Adrenal gland (tissue), 12 donors: ENCODE results near the gene GRIK5. TPM values are rescaled to one million over a fixed set of nuclear protein-coding genes. Genes with fewer than 3 reads are reported as not detected.
A peak's percentile ranks its signal among the peaks of the same experiment; 100 is the strongest.

Source experiments
- DNase-seq, 7 donors: peaks; one replicate each; pipeline ENCODE4 v3.0.0-alpha.2; 2019 to 2020
- H3K27ac ChIP-seq, 5 donors: fragments of 200-600 bp; sonication (generic) in 4 of 5; 1 replicate in 3 of 5; 2 replicates in 2 of 5; pipeline versions ENCODE4 v1.5.1 to v1.8.0; 2016 to 2020; ENCODE audit warnings: mild to moderate bottlenecking in 1 of 5
- H3K27me3 ChIP-seq: fragments of 200-600 bp; 2 replicates; pipeline ENCODE4 v1.8.0; 2021
- H3K36me3 ChIP-seq, 2 donors: fragments of 200-600 bp; replicated peaks in 1 of 2; 1 replicate in 1 of 2; 2 replicates in 1 of 2; pipeline versions ENCODE4 v1.5.1 to v1.8.0; 2018 to 2022
- H3K4me1 ChIP-seq, 2 donors: fragments of 200-600 bp; replicated peaks in 1 of 2; 1 replicate in 1 of 2; 2 replicates in 1 of 2; pipeline versions ENCODE4 v1.5.1 to v1.8.0; 2018 to 2021
- H3K4me3 ChIP-seq, 4 donors: fragments of 200-600 bp; sonication (generic) in 3 of 4; one replicate each; pipeline ENCODE4 v1.5.1; 2016 to 2018
- H3K9me3 ChIP-seq, 3 donors: fragments of 200-600 bp; sonication (generic) in 1 of 3; replicated peaks in 1 of 3; 1 replicate in 2 of 3; 2 replicates in 1 of 3; pipeline versions ENCODE4 v1.5.1 to v1.8.0; 2016 to 2021
- CTCF ChIP-seq, 6 experiments: fragments of 450-650 bp in 4 of 6; fragments of 200-600 bp in 2 of 6; sonication (generic) in 1 of 6; IDR thresholded peaks; 1 replicate in 5 of 6; 2 replicates in 1 of 6; pipeline versions ENCODE4 v1.5.1 to v1.8.0; 2016 to 2021; ENCODE audit warnings: antibody characterized with exemption in 6 of 6, mild to moderate bottlenecking in 2 of 6, moderate library complexity in 1 of 6
- POLR2A ChIP-seq, 2 donors: fragments of 450-650 bp; IDR thresholded peaks; one replicate each; pipeline ENCODE4 v1.6.1; 2017; ENCODE audit warnings: antibody characterized with exemption in 2 of 2, mild to moderate bottlenecking in 2 of 2, moderate library complexity in 1 of 2
- WGBS, 4 donors: extraction: QIAGEN DNeasy Blood & Tissue Kit in 2 of 4; methylation state at CpG; one replicate each; pipeline versions ENCODE4 v1.1.5 to v1.1.7; 2013 to 2017; 5-methylcytosine and 5-hydroxymethylcytosine counted together
- intact Hi-C, 2 donors: fragments of 100-400 bp; cut with DNase I; formaldehyde crosslinking; loops; one replicate each; pipeline versions ENCODE4 v1.14.1 to v1.15.0; 2022 to 2023
- polyA plus RNA-seq, 3 donors: library from polyadenylated mRNA; stranded (reverse); fragments of 200-250 nt in 2 of 3; fragments of 350-450 nt in 1 of 3; fragmentation: Illumina TruSeq in 1 of 3; extraction: RNeasy Lipid Tissue Mini Kit (QIAGEN cat#74804) in 1 of 3; gene quantifications; one replicate each; pipeline ENCODE4 v1.2.3, GENCODE V29; 2013 to 2014
- total RNA-seq, 9 donors: library from RNA; depleted of rRNA in 4 of 9; stranded (reverse); fragments of >200 nt in 4 of 9; fragments of 120-200 nt in 1 of 9; fragmentation: NEBNext Ultra II Directional in 1 of 9; extraction: Animal tissue kit (Norgen Biotek cat#: 25700) in 1 of 9; gene quantifications; one replicate each; pipeline versions ENCODE4 v1.1.0 to v1.2.4, GENCODE V29; 2013 to 2023
- donor health status: healthy with polysubstance abuse.
- donor health status: Bipolar disorder and iron deficiency.
- donor health status: DM: yes; HTN: yes; CAD: no.
- donor health status: DM: no; HTN: no; CAD: no.
- donor health status: DM: no; HTN: no; CAD: no.
- donor health status: DM: yes; HTN: yes; CAD: no.

Gene GRIK5
- total and polyA plus RNA-seq, 12 donors: 0.24 to 11.9 (median 2.3) TPM; not detected in 1

GRCh38 chr19:42053037-42053935 is 16.7 kb downstream of the GRIK5 start:
- H3K4me3 ChIP-seq: no peak overlapping the region
- no peaks in the 10 kb centered on the region for H3K36me3 ChIP-seq
- H3K27ac ChIP-seq: no peak overlapping the region
- no peaks in the 10 kb centered on the region for H3K9me3 ChIP-seq
- intact Hi-C loops: no loop called here
- H3K4me1 ChIP-seq: peaks cover 0 to 5% of the 10 kb centered on the region in 2 donors
- no peaks in the 10 kb centered on the region for H3K27me3 ChIP-seq
- DNase-seq: no peak
- TF ChIP-seq POLR2A (IDR thresholded peaks at IDR 0.05) (no peak), CTCF (IDR thresholded peaks at IDR 0.05) (no peak)
- WGBS, 4 donors: 85 to 97% (median 90%) methylated on average over 6 to 17 of the region's 17 CpGs

- peak in 1 of 7 donors; percentile 68 for DNase-seq
- H3K4me1 ChIP-seq: peaks cover 0 to 5% of the 10 kb centered on the region in 2 donors
- no peak for TF ChIP-seq CTCF (IDR thresholded peaks at IDR 0.05)
- TF ChIP-seq POLR2A (IDR thresholded peaks at IDR 0.05): no peak
- H3K27me3 ChIP-seq: no peaks in the 10 kb centered on the region
- intact Hi-C loops: no loop called here
- 62 to 77% (median 70%) methylated on average over 3 to 10 of the region's 10 CpGs for WGBS, 4 donors
- H3K36me3 ChIP-seq: no peaks in the 10 kb centered on the region
- no peak overlapping the region for H3K27ac ChIP-seq
- no peak overlapping the region for H3K4me3 ChIP-seq
- no peaks in the 10 kb centered on the region for H3K9me3 ChIP-seq
Observed at GRCh38 chr19:42052241-42052863, 17.7 kb downstream of the GRIK5 start.

- no peaks in the 10 kb centered on the region for H3K9me3 ChIP-seq
- intact Hi-C loops: no loop called here
- H3K27ac ChIP-seq: no peak overlapping the region
- no peaks in the 10 kb centered on the region for H3K27me3 ChIP-seq
- H3K4me1 ChIP-seq: peaks cover 0 to 5% of the 10 kb centered on the region in 2 donors
- 92 to 94% (median 93%) methylated on average over 12 to 14 of the region's 14 CpGs for WGBS, 4 donors
- no peaks in the 10 kb centered on the region for H3K36me3 ChIP-seq
- no peak for DNase-seq
- H3K4me3 ChIP-seq: no peak overlapping the region
- no peak for TF ChIP-seq CTCF (IDR thresholded peaks at IDR 0.05)
- TF ChIP-seq POLR2A (IDR thresholded peaks at IDR 0.05): no peak
Observed at GRCh38 chr19:42051166-42052115, 18.6 kb downstream of the GRIK5 start.
